HCT116 (cell line): ENCODE measurements around the gene HK2. TPM values are rescaled to one million over a fixed set of nuclear protein-coding genes. Genes with fewer than 3 reads are reported as not detected.

ENCODE experiments used
- ATAC-seq: fragments of 200-7000 bp; cut with Tn5 transposase; 2 replicates; pipeline ENCODE4 v1.9.1; 2020; ENCODE audit warnings: mild to moderate bottlenecking, moderate library complexity
- BruUV-seq: library from RNA; stranded (reverse); fragments of 400-500 nt; replicated peaks from 2 replicates; lab custom pipeline; 2021; lab: Mats Ljungman, UMichigan
- CTCF ChIA-PET: fragments of 300-600 bp; sonication (Branson Sonifier 250); formaldehyde crosslinking; loops from one replicate; lab custom pipeline; 2021; ENCODE audit warnings: antibody characterized with exemption; lab: Charles Lee
- POLR2A ChIA-PET: fragments of 300-600, 350-600 bp; sonication (Branson Sonifier 250); formaldehyde crosslinking; loops from one replicate; lab custom pipeline; 2021; ENCODE audit warnings: antibody characterized with exemption; lab: Charles Lee
- RAD21 ChIA-PET, 2 experiments: fragments of 300-600 bp; sonication (Branson Sonifier 250); formaldehyde crosslinking; loops; one replicate each; lab custom pipeline; 2023; ENCODE audit warnings: low total read pairs in 2 of 2; ENCODE audit not compliant: uncharacterized antibody in 2 of 2, unreplicated experiment in 2 of 2, low non-redundant PET in 1 of 2; lab: Charles Lee
- DNase-seq: peaks from one replicate; pipeline ENCODE4 v3.0.0-alpha.2; 2010; ENCODE audit warnings: low read depth, low spot score
- H2AFZ ChIP-seq: fragments of 200-600 bp; shearing (Covaris generic), sonication (generic); 2 replicates; pipeline ENCODE4 v1.6.1; 2017; ENCODE audit warnings: low read depth, mixed run types, mixed read lengths, antibody characterized with exemption, low read length; ENCODE audit not compliant: poor library complexity, severe bottlenecking
- H3K27ac ChIP-seq: 2 replicates; pipeline ENCODE4 v1.5.1; 2012; ENCODE audit warnings: low read depth, low read length
- H3K27me3 ChIP-seq: fragments of 200-600 bp; sonication (generic); 2 replicates; pipeline ENCODE4 v1.6.1; 2016; ENCODE audit warnings: mixed run types, low read length, mixed read lengths; ENCODE audit not compliant: insufficient read depth
- H3K36me3 ChIP-seq, 2 experiments: fragments of 200-500 bp in 1 of 2; fragments of 200-600 bp in 1 of 2; sonication (Bioruptor generic) in 1 of 2; sonication (generic) in 1 of 2; 2 replicates each; pipeline versions ENCODE4 v1.5.1 to v1.6.1; 2014 to 2016; ENCODE audit warnings: low read length in 2 of 2, inconsistent platforms in 1 of 2, mixed read lengths in 1 of 2, mixed run types in 1 of 2; ENCODE audit not compliant: insufficient read depth in 2 of 2, control insufficient read depth in 1 of 2
- H3K4me1 ChIP-seq, 2 experiments: fragments of 200-600 bp in 1 of 2; sonication (generic) in 1 of 2; 2 replicates each; pipeline versions ENCODE4 v1.5.1 to v1.6.1; 2012 to 2017; ENCODE audit warnings: low read length in 2 of 2, inconsistent platforms in 1 of 2, mild to moderate bottlenecking in 1 of 2, mixed read lengths in 1 of 2, mixed run types in 1 of 2, moderate library complexity in 1 of 2; ENCODE audit not compliant: insufficient read depth in 2 of 2, control insufficient read depth in 1 of 2
- H3K4me2 ChIP-seq: fragments of 200-600 bp; sonication (generic); 2 replicates; pipeline ENCODE4 v1.6.1; 2017; ENCODE audit warnings: mixed run types, low read length, mixed read lengths
- H3K4me3 ChIP-seq, 2 experiments: fragments of 200-600 bp in 1 of 2; sonication (generic) in 1 of 2; replicated peaks in 1 of 2; 2 replicates each; pipeline ENCODE4 v1.5.1; 2011 to 2016; ENCODE audit warnings: low read length in 2 of 2, control low read depth in 1 of 2, low read depth in 1 of 2, mild to moderate bottlenecking in 1 of 2, mixed read lengths in 1 of 2, mixed run types in 1 of 2
- H3K79me2 ChIP-seq: fragments of 200-600 bp; sonication (generic); 2 replicates; pipeline ENCODE4 v1.6.1; 2017; ENCODE audit warnings: mild to moderate bottlenecking, mixed run types, low read length, moderate library complexity, mixed read lengths; ENCODE audit not compliant: insufficient read depth
- H3K9ac ChIP-seq: fragments of 200-600 bp; sonication (generic); 2 replicates; pipeline ENCODE4 v1.6.1; 2016; ENCODE audit warnings: low read length, mixed read lengths
- H3K9me2 ChIP-seq: fragments of 200-600 bp; sonication (generic), shearing (Covaris generic); 2 replicates; pipeline ENCODE4 v1.6.1; 2017; ENCODE audit warnings: mixed run types, mild to moderate bottlenecking, moderate library complexity; ENCODE audit not compliant: insufficient read depth
- H3K9me3 ChIP-seq, 2 experiments: fragments of 200-500 bp in 1 of 2; fragments of 200-600 bp in 1 of 2; sonication (Bioruptor generic) in 1 of 2; sonication (generic) in 1 of 2; 2 replicates each; pipeline ENCODE4 v1.6.1; 2014 to 2017; ENCODE audit warnings: low read length in 2 of 2, mixed read lengths in 2 of 2, inconsistent platforms in 1 of 2, low read depth in 1 of 2, mild to moderate bottlenecking in 1 of 2, mixed run types in 1 of 2, moderate library complexity in 1 of 2; ENCODE audit not compliant: control insufficient read depth in 1 of 2, insufficient read depth in 1 of 2
- H4K20me1 ChIP-seq: fragments of 200-600 bp; sonication (generic), shearing (Covaris generic); 2 replicates; pipeline ENCODE4 v1.6.1; 2017; ENCODE audit warnings: mixed run types, mild to moderate bottlenecking, moderate library complexity; ENCODE audit not compliant: insufficient read depth
- ATF3 ChIP-seq: IDR thresholded peaks from 2 replicates; pipeline ENCODE4 v1.6.1; 2012
- CBX3 ChIP-seq: IDR thresholded peaks from 2 replicates; pipeline ENCODE4 v1.6.1; 2012; ENCODE audit warnings: low read depth
- CTCF ChIP-seq, 3 experiments: fragments of 200-600 bp in 1 of 3; sonication (generic) in 1 of 3; IDR thresholded peaks in 2 of 3; conservative IDR thresholded peaks in 1 of 3; 2 replicates each; pipeline ENCODE4 v1.5.1; 2012 to 2017; ENCODE audit warnings: low read depth in 2 of 3, low read length in 2 of 3, antibody characterized with exemption in 1 of 3, borderline replicate concordance in 1 of 3, control low read depth in 1 of 3, mild to moderate bottlenecking in 1 of 3, mixed read lengths in 1 of 3, mixed run types in 1 of 3, moderate library complexity in 1 of 3; ENCODE audit not compliant: insufficient read depth in 1 of 3
- EGR1 ChIP-seq: IDR thresholded peaks from 2 replicates; pipeline ENCODE4 v1.6.1; 2012; ENCODE audit warnings: low read depth
- ELF1 ChIP-seq: IDR thresholded peaks from 2 replicates; pipeline ENCODE4 v1.6.1; 2012; ENCODE audit warnings: low read depth, borderline replicate concordance
- EZH2phosphoT487 ChIP-seq: fragments of 200-600 bp; IDR thresholded peaks from 2 replicates; pipeline ENCODE4 v1.6.1; 2018; ENCODE audit warnings: antibody characterized with exemption, borderline replicate concordance
- FOSL1 ChIP-seq: IDR thresholded peaks from 2 replicates; pipeline ENCODE4 v1.6.1; 2012; ENCODE audit warnings: low read depth
- JUND ChIP-seq: IDR thresholded peaks from 2 replicates; pipeline ENCODE4 v1.6.1; 2012
- POLR2A ChIP-seq: IDR thresholded peaks from 2 replicates; pipeline ENCODE4 v1.7.0; 2011; ENCODE audit warnings: borderline replicate concordance; ENCODE audit not compliant: insufficient read depth, insufficient read length; ENCODE audit errors: extremely low read depth
- POLR2AphosphoS5 ChIP-seq: IDR thresholded peaks from 2 replicates; pipeline ENCODE4 v1.6.1; 2011; ENCODE audit warnings: mild to moderate bottlenecking, low read depth, low read length, moderate library complexity
- RAD21 ChIP-seq: IDR thresholded peaks from 2 replicates; pipeline ENCODE4 v1.6.1; 2012; ENCODE audit warnings: low read depth, mild to moderate bottlenecking
- REST ChIP-seq: IDR thresholded peaks from 2 replicates; pipeline ENCODE4 v1.6.1; 2012; ENCODE audit warnings: low read depth
- SIN3A ChIP-seq: IDR thresholded peaks from 2 replicates; pipeline ENCODE4 v1.6.1; 2012; ENCODE audit warnings: low read depth
- SP1 ChIP-seq: IDR thresholded peaks from 2 replicates; pipeline ENCODE4 v1.6.1; 2012; ENCODE audit warnings: low read depth
- ZBTB33 ChIP-seq: IDR thresholded peaks from 2 replicates; pipeline ENCODE4 v1.6.1; 2011; ENCODE audit warnings: mild to moderate bottlenecking, low read length, moderate library complexity; ENCODE audit not compliant: insufficient replicate concordance; ENCODE audit errors: extremely low read depth
- ZNF274 ChIP-seq: fragments of 200-500 bp; sonication (Bioruptor generic); IDR thresholded peaks from 2 replicates; pipeline ENCODE4 v1.6.1; 2014; ENCODE audit warnings: mild to moderate bottlenecking, low read depth, low read length, inconsistent platforms
- intact Hi-C: fragments of 100-400 bp; cut with micrococcal nuclease; formaldehyde crosslinking; loops from 2 replicates; pipeline ENCODE4 v1.10.0; 2022
- total RNA-seq: library from RNA; stranded (reverse); gene quantifications from one replicate; pipeline ENCODE4 v1.2.1, GENCODE V29; 2021; ENCODE audit not compliant: unreplicated experiment

The HK2 gene
- total RNA-seq, 1 experiment from 2014 or later, result 42.5 TPM

- Histone ChIP-seq H3K4me2 (no peak overlapping the region), H3K27me3 (no peaks in the 10 kb centered on the region), H3K36me3 (no peaks in the 10 kb centered on the region), H3K9ac (no peak overlapping the region), H3K4me1 (peaks cover 0 to 12% of the 10 kb centered on the region in 2 experiments; a peak in 2 of 4 replicates), H3K9me2 (no peaks in the 10 kb centered on the region), H3K4me3 (no peak overlapping the region), H3K79me2 (no peaks in the 10 kb centered on the region), H3K9me3 (no peaks in the 10 kb centered on the region), H3K27ac (no peak overlapping the region), H4K20me1 (no peaks in the 10 kb centered on the region), H2AFZ (no peak overlapping the region)
- CTCF ChIA-PET, result no interaction called here
- POLR2A ChIA-PET, result no interaction called here
- no peak for ATAC-seq
- RAD21 ChIA-PET, result no interaction called here
- no peak for DNase-seq
- intact Hi-C loops, result no loop called here
- no TSS peak for BruUV-seq
- TF ChIP-seq RAD21 (no peak), REST (no peak), JUND (no peak), SIN3A (no peak), CBX3 (no peak), ZNF274 (no peak), FOSL1 (no peak), SP1 (no peak), POLR2AphosphoS5 (no peak), EGR1 (no peak), EZH2phosphoT487 (no peak), ATF3 (no peak), CTCF (IDR thresholded peaks at IDR 0.05 in 2 of 3, conservative IDR thresholded peaks at IDR 0.05 in 1 of 3; ENCODE audit: borderline replicate concordance in 1 of 3, insufficient read depth in 1 of 3, low read depth in 2 of 3, low read length in 2 of 3) (no peak), ELF1 (no peak), ZBTB33 (no peak), POLR2A (no peak)
Observed at GRCh38 chr2:74828543-74828942, 5.4 kb upstream of the HK2 start.
